Measurements from ENCODE around the gene SPNS3. TPM values are rescaled to one million over a fixed set of nuclear protein-coding genes. Genes with fewer than 3 reads are reported as not detected.

SPNS3 gene
- total RNA-seq, 2 experiments from 2014 or later = 14.1 to 14.2 TPM

DNA sequence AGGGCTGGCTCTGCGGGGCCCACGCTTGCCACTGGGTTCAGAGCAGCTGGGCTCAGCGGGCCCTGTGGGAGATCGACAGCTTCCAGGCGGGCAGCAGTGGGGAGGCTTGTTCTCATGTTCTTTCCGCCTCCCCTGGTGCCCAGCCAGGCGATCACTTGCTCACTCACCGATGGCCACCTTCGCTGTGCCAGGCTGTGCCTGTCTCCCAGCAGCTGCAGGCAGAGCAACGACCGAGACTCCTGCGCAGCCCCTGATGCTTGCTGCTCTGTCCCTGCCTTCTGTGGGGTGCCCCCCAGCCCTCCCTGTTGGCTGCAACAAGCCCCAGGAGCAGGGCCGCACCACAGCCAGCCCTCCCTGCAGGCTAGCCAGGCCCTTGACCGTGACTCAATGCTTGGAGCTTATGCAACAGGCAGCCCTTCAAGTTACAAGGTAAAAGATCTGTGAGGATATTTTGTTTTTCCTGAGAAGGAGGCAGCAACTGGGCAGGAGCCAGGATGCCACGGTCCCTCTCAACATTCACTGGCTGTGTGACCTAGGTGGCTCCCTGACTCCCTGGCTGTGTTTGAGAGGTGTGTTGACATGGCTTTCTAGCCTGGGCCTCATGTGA, 55.4 kb downstream of the SPNS3 start:
- Mint-ChIP-seq H3K27me3 (peaks cover 10% of the 10 kb centered on the region), H3K27ac (no peak overlapping the region), H3K4me3 (no peak overlapping the region), H3K36me3 (ENCODE audit: low read depth) (peaks cover 5% of the 10 kb centered on the region), H3K9me3 (no peaks in the 10 kb centered on the region), H3K4me1 (peaks cover 35% of the 10 kb centered on the region)
- ChIA-PET POLR2A (no interaction called here), CTCF (no interaction called here)
- DNase-seq = no peak

DNA sequence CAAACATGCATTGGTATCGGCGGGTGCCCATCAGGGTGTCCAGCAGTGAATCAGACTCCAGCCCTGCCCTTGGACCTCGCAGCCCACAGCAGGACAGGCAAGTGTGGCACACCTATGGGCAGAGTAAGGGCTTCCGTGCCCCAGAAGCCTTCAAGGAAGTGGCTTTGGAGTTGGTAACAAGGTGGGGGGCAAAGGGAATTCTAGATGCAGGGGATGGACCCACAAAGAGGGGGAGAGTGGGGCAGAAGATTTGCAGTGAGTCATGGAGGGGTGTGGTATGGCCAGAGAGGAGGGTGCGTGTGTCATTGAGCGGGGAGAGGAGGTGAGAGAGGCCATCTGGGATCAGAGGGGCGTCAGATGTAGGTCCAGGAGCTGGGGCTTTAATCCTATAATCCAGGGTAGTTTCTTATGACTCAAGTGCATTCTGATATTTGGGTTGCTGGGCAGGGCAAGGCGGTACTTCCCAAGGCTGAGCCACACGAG, 56.4 kb downstream of the SPNS3 start:
- CTCF ChIA-PET = no interaction called here

DNA sequence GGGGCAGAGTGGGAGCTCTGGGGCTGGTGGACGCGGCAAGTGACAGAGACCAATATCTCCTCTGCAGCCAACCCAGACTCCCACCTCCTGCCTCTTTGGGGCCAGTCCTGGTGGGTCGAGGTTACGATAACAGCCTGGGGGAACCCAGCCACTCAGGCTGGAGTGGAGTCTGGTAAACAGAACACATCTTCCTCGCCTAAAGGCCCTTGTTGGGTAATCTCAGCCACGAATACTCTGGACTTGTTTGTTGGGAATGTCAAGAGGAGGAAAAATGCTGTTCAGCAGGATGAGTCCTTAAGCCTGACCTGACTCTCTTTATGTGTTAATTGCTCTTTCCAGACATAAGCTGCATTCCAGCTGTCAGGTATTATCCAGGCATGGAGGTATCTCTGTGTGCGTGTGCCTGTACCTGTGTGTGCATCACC, 56.9 kb downstream of the SPNS3 start:
- no peak for DNase-seq
- Mint-ChIP-seq H3K36me3 (ENCODE audit: low read depth) (peaks cover 5% of the 10 kb centered on the region), H3K27me3 (peaks cover 15% of the 10 kb centered on the region), H3K9me3 (no peaks in the 10 kb centered on the region), H3K27ac (no peak overlapping the region), H3K4me1 (peaks cover 27% of the 10 kb centered on the region), H3K4me3 (no peak overlapping the region)
- ChIA-PET CTCF (no interaction called here), POLR2A (interaction anchor here (2.3 kb wide), 1 partner anchor 10 kb away, joined by 5 read pairs; no protein-coding TSS in a partner anchor)

More for the DNA sequence above, 56.4 kb downstream of the SPNS3 start:
- no peak overlapping the region for H3K27ac Mint-ChIP-seq
- H3K9me3 Mint-ChIP-seq = no peaks in the 10 kb centered on the region
- peaks cover 30% of the 10 kb centered on the region for H3K4me1 Mint-ChIP-seq
- no peak overlapping the region for H3K4me3 Mint-ChIP-seq
- peaks cover 5% of the 10 kb centered on the region for H3K36me3 Mint-ChIP-seq (ENCODE audit: low read depth)
- DNase-seq = no peak
- H3K27me3 Mint-ChIP-seq = peaks cover 15% of the 10 kb centered on the region
- POLR2A ChIA-PET = no interaction called here

DNA sequence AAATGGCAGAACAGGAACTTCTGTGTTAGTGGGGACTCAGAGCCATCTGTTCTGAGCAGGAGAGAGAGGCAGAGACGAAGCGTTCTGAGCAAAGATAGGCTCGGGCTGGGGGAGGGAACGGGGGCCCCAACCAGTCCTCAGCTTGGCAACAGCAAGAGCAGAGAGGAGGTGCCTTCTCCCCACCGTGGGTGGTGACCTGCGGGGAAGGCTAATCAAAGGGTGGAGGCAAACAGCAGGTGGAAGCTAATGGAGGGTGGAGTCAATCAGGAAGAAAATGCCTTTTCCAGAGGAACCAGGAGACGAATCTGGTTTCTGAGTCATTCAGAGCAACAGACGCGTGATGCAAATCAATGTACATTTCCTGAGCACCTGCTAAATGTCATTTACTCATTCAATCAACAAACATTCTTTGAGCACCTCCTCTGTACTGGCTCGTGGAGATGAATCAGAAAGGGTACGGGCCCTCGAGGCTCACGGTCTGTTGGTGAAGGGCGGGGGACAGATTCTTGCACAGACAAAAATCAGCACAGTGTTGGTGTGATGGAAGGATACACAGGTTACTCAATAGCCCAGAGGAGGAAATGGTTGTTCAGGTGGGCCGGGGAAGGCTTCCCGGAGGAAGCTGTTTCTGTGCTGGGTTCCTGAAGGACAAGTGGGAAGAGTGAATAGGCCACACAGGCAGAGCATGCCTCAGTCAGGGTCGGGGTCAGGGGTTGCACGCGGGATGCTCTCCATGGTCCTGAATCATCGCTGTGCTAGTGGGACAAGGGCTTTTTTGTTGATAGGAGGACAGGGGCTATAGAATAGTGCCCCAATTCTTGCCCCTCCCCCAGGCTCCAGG, 59.2 kb downstream of the SPNS3 start:
- ChIA-PET POLR2A (interaction anchor here (2.3 kb wide), 1 partner anchor 12 kb away, joined by 5 read pairs; no protein-coding TSS in a partner anchor), CTCF (no interaction called here)
- Mint-ChIP-seq H3K27me3 (peaks cover 36% of the 10 kb centered on the region), H3K4me1 (peaks cover 13% of the 10 kb centered on the region), H3K36me3 (ENCODE audit: low read depth) (no peaks in the 10 kb centered on the region), H3K27ac (no peak overlapping the region), H3K9me3 (no peaks in the 10 kb centered on the region), H3K4me3 (no peak overlapping the region)
- DNase-seq = peak; percentile 46

DNA sequence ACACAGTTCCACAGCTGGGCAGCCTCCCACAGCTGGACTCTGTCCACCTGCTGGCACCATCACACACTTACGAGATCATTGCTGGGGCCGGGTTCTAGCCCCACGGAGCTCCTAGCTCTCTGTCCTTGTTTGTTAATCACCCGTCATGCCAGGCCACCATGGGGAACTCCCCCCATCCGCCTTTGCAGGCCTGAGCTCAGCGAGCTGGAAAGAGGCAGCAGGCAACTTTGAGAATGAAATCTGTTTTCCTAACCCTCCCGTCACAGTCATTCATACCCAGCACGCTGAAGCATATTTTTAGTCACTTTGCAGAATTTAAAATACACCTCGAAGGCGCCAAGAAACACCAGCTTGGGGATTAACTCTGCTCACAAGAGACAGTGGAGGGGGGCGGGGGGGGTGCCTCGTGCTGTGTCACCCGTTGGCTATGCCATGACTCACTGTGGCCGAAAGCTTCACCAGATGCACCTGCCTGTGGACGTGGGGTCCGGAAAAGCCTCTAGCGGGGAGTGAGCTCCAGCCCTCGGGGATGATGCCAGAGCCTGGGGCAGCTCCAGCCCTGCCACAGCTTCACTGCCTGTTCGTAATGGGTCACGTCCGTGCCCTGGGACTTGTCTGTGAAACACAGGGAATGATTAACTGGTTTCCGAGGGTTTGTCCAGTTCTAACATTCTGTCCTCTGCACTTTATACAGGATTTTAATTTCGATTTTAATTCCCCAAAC, 63.5 kb downstream of the SPNS3 start:
- no peak overlapping the region for H3K27ac Mint-ChIP-seq
- no peaks in the 10 kb centered on the region for H3K9me3 Mint-ChIP-seq
- H3K36me3 Mint-ChIP-seq (ENCODE audit: low read depth) = no peaks in the 10 kb centered on the region
- CTCF ChIA-PET = no interaction called here
- POLR2A ChIA-PET = interaction anchor here (0.9 kb wide), 1 partner anchor 16 kb away, joined by 3 read pairs; no protein-coding TSS in a partner anchor
- H3K4me1 Mint-ChIP-seq = peaks cover 22% of the 10 kb centered on the region
- no peak for DNase-seq
- H3K4me3 Mint-ChIP-seq = no peak overlapping the region
- peaks cover 67% of the 10 kb centered on the region for H3K27me3 Mint-ChIP-seq

DNA sequence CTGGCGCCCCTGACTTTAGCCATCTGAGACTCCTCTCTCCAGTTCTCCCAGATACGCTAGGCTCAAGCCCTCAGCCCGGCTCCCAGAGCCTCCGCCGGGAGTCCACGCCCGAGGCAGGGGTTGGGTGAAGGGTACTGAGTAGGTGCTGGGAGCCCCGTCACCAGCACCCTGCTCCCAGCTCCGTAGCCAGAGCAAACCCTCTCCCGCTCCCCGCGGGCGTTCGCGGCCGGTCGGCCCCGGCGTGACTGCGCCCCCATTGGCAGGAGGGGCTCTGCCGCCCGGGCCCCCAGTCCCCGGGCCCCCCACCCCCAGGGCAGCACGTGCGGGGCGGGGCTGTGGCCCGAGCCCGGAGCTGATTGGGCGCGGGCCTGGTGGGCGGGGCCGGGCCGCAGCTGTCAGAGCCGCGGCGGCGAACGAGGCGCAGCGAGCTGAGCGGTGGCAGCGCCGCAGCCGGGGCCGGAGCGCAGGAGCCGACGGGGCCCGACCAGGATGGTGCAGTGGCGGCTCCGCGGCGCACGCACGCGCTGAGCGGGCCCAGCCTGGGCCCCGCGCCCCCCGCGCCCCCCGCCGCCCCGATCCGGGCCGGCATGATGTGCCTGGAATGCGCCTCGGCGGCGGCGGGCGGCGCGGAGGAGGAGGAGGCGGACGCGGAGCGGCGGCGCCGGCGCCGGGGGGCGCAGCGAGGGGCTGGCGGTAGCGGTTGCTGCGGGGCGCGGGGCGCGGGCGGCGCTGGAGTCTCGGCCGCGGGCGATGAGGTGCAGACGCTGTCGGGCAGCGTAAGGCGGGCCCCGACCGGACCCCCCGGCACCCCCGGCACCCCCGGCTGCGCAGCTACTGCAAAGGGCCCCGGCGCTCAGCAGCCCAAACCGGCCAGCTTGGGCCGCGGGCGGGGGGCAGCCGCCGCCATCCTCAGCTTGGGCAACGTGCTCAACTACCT, 65.0 kb downstream of the SPNS3 start, which contains the start of gene SPNS2:
Gene SPNS2, plus strand, starts transcription at position 421 of the 937 bp plus-strand sequence. Its CDS starts 167 bp downstream, at position 588.
- Mint-ChIP-seq H3K27me3 (peaks cover 61% of the 10 kb centered on the region), H3K4me1 (peaks cover 13% of the 10 kb centered on the region), H3K36me3 (ENCODE audit: low read depth) (no peaks in the 10 kb centered on the region), H3K9me3 (no peaks in the 10 kb centered on the region), H3K27ac (no peak within 1 kb of the TSS), H3K4me3 (peak within 1 kb of the TSS; percentile 56)
- DNase-seq = peak; percentile 57
- ChIA-PET CTCF (interaction anchor here (0.6 to 2.3 kb wide), 3 partner anchors 65 to 474 kb away, joined by 3 to 10 read pairs (median 6); no protein-coding TSS in a partner anchor), POLR2A (interaction anchor here (1.1 kb wide), 1 partner anchor 56 kb away, joined by 3 read pairs; no protein-coding TSS in a partner anchor)

DNA sequence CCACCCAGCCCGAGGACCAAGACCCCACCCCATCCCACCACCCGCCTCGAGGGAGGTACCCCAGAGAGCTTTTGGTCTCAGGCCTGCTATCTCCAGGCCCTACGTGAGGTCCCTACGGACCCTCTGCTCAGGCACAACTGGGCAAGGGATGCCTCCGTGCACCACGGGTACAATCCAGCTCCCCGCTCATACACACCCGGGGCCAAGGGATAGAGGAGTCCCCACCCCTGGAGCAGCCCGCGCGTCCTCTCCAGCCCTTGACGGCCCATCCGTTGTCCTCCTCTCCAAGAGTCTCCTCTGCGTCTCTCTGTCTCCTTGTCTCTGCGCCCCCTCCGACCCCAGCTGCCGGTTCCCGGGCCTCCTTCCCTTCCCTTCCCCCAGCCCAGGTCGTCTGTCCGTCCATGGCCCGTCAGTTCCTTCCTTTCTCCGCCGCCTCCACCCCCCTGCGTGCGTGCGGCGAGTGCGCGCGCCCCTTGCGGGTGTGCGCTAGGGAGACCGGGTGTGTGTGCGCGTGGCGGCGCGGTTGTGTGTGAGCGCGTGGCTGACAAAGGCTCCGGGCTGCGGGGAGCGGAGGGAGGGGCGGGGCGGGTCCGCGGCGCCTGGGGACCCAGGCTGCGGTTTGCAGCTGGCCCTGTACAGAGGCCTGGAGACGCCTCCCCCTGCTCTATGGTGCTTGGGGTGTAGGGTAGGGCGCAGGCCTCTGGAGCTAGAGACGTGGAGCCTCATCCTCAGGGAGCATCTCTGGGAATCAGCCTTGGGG, 65.9 kb downstream of the SPNS3 start:
- no peak overlapping the region for H3K27ac Mint-ChIP-seq

DNA sequence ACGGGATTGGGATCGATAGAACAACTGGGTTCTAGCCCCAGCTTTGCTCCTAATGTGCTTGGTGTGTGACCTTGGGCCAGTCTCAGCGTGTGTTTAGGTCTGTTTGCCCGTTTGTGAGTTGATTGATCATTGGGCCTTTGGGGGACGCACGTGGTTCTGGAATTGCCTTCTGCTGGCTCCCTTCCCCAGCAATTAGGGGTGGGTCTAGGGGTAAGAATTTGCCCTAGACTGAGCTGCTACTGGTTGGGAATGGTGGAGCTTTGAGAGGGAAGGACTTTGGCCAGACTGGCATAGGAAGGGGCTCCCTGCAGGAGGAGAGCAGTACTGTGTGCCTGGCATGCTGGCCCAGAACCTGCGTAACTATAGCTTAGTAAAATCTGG, 66.4 kb downstream of the SPNS3 start:
- peaks cover 27% of the 10 kb centered on the region for H3K4me1 Mint-ChIP-seq
- CTCF ChIA-PET = interaction anchor here (0.7 to 2.3 kb wide), 3 partner anchors 9 to 79 kb away, joined by 3 to 10 read pairs (median 3); no protein-coding TSS in a partner anchor
- POLR2A ChIA-PET = interaction anchor here (0.7 to 1.5 kb wide), 3 partner anchors 14 to 56 kb away, joined by 3 read pairs; no protein-coding TSS in a partner anchor
- no peak for DNase-seq
- peaks cover 57% of the 10 kb centered on the region for H3K27me3 Mint-ChIP-seq
- no peaks in the 10 kb centered on the region for H3K36me3 Mint-ChIP-seq (ENCODE audit: low read depth)
- H3K9me3 Mint-ChIP-seq = no peaks in the 10 kb centered on the region
- H3K4me3 Mint-ChIP-seq = no peak overlapping the region
- no peak overlapping the region for H3K27ac Mint-ChIP-seq

More for the DNA sequence above, 65.9 kb downstream of the SPNS3 start:
- H3K36me3 Mint-ChIP-seq (ENCODE audit: low read depth) = no peaks in the 10 kb centered on the region
- peaks cover 21% of the 10 kb centered on the region for H3K4me1 Mint-ChIP-seq
- CTCF ChIA-PET = interaction anchor here (0.6 to 2.3 kb wide), 5 partner anchors 10 to 475 kb away, joined by 3 to 10 read pairs (median 3); no protein-coding TSS in a partner anchor
- POLR2A ChIA-PET = interaction anchor here (0.7 to 1.5 kb wide), 3 partner anchors 14 to 56 kb away, joined by 3 read pairs; no protein-coding TSS in a partner anchor
- H3K27me3 Mint-ChIP-seq = peaks cover 57% of the 10 kb centered on the region
- H3K9me3 Mint-ChIP-seq = no peaks in the 10 kb centered on the region
- DNase-seq = peak; percentile 25
- peak overlapping the region; percentile 56 for H3K4me3 Mint-ChIP-seq

DNA sequence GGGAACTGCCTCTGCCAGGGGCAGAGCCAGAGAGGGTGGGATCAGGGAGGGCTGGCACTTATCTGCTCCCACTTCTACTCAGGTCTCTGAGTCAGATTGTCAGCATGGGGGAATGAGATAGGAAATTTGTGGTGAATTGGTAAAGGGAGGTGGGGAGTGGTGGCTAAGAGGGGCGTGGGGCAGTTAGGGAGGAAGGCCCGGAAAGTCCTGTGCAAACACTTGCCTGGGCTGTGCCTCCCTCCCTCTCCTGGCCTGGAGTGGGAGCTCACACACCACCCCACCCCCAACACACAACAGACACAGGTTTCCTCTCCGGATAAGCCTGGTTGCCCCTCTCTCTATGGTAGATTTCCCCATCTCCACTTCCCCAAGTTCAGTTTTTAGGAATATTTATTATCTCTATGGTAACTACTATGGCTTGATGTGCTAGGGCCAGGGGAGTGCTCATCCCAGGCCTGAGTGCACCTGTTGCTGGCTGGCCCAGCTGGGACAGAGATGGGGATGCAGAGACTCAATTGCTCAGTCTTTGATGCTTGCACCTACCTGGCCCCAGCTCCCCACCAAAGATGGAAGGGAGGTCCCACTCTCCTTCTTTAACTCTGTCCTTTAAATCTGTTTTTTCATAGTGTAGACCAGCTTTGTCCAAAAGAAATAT, 67.7 kb downstream of the SPNS3 start:
- Mint-ChIP-seq H3K36me3 (ENCODE audit: low read depth) (no peaks in the 10 kb centered on the region), H3K4me1 (peaks cover 27% of the 10 kb centered on the region), H3K27ac (no peak overlapping the region), H3K4me3 (no peak overlapping the region), H3K9me3 (no peaks in the 10 kb centered on the region), H3K27me3 (peaks cover 51% of the 10 kb centered on the region)
- no peak for DNase-seq
- CTCF ChIA-PET = no interaction called here
- POLR2A ChIA-PET = no interaction called here

DNA sequence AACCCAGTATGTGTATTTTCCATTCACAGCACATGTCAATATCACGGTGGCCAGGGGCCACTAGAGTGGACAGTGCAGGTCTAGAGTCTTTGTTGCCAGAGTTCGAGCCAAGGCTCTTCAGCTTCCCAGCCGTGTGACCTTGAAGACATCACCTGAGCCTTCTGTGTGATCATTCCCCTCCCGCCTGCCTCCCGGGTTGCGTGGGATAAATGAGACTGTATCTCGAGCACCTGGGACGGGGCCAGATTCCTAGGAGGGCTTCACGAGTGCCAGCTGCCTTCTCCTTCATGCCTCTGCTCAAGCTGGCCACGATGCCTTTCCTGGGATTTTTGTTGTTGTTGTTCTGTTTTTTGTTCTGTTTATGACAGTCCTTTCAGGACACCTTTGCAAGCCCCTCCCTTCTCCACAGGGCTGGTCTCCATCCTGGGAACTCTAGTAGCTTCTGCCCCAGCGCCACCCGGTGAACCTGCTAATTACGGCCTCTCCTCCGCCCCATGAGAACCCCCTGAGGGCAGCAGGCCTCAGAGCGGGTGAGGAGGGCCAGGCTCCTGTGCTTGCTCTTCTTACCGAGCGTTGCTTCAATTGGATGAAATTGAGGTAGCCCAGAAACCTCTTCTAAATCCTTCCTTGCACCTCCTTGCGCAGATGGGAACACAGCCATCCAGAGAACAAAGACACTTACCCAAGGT, 68.9 kb downstream of the SPNS3 start:
- no peak overlapping the region for H3K27ac Mint-ChIP-seq
- no peaks in the 10 kb centered on the region for H3K9me3 Mint-ChIP-seq
- no peak overlapping the region for H3K4me3 Mint-ChIP-seq
- ChIA-PET POLR2A (interaction anchor here (1.1 to 1.2 kb wide), 2 partner anchors 11 to 22 kb away, joined by 4 read pairs; no protein-coding TSS in a partner anchor), CTCF (no interaction called here)
- H3K27me3 Mint-ChIP-seq = peaks cover 39% of the 10 kb centered on the region
- DNase-seq = no peak
- H3K4me1 Mint-ChIP-seq = peaks cover 27% of the 10 kb centered on the region
- no peaks in the 10 kb centered on the region for H3K36me3 Mint-ChIP-seq (ENCODE audit: low read depth)
